GM23248 (cell line): ENCODE data around the gene PNMT.

Experiments
- EZH2 ChIP-seq: fragments of 200-600 bp; sonication (generic); IDR thresholded peaks from 2 replicates; pipeline ENCODE4 v1.6.1; 2018; ENCODE audit warnings: antibody characterized with exemption, mild to moderate bottlenecking; ENCODE audit not compliant: insufficient read depth, poor library complexity, severe bottlenecking
- EZH2phosphoT487 ChIP-seq: fragments of 200-600 bp; sonication (generic); IDR thresholded peaks from 2 replicates; pipeline ENCODE4 v1.6.1; 2018; ENCODE audit warnings: antibody characterized with exemption, moderate library complexity, mild to moderate bottlenecking, low read depth; ENCODE audit not compliant: insufficient read depth

DNA sequence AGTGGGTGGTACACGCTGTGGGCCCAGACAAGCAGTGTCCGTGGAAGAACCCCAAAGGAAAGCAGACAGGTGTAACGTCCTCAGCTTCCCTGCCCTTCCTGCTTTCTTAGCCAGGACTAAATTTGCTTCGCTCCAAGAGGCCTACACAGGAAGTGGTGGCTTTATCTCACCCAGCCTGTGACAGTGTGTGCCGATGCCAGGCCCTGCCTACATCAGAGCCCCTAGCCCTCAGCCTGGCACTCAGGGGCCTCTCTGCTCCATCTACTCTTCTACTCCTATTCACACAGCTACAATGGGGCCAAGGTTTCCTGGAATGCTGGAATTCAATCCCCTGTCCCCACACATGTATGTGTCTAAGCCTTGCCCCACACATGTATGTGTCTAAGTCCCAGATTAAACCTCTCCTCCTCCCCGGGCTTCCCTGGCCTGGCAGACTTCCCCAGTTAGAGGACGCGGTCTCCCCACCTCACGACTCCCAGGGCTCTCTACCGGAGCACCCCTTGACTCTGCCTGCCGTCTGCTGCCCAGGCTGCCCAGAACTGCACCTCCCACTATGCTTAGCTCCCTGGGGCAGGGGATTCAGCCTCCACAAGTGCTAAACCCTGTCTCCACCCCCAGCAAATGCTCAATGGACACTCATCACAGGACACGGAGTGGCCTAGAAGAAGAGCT lies 11.4 kb downstream of the PNMT start:
- TF ChIP-seq EZH2 (no peak), EZH2phosphoT487 (no peak)
